HCT116 (cell line): ENCODE results near the gene DHRS4L2.
"Not testable (repeated sequence)": the region's sequence is repeated elsewhere in the genome, so short reads cannot be mapped to it uniquely, and the experiment has no call there.

ENCODE experiments used
- CEBPB ChIP-seq: IDR thresholded peaks from 2 replicates; pipeline ENCODE4 v1.6.1; 2012; ENCODE audit warnings: low read depth
- CTCF ChIP-seq, 3 experiments: fragments of 200-600 bp in 1 of 3; sonication (generic) in 1 of 3; IDR thresholded peaks in 2 of 3; conservative IDR thresholded peaks in 1 of 3; 2 replicates each; pipeline ENCODE4 v1.5.1; 2012 to 2017; ENCODE audit warnings: low read depth in 2 of 3, low read length in 2 of 3, antibody characterized with exemption in 1 of 3, borderline replicate concordance in 1 of 3, control low read depth in 1 of 3, mild to moderate bottlenecking in 1 of 3, mixed read lengths in 1 of 3, mixed run types in 1 of 3, moderate library complexity in 1 of 3; ENCODE audit not compliant: insufficient read depth in 1 of 3
- EZH2 ChIP-seq: fragments of 200-600 bp; sonication (generic); IDR thresholded peaks from 2 replicates; pipeline ENCODE4 v1.6.1; 2017; ENCODE audit warnings: antibody characterized with exemption, mixed run types
- EZH2phosphoT487 ChIP-seq: fragments of 200-600 bp; IDR thresholded peaks from 2 replicates; pipeline ENCODE4 v1.6.1; 2018; ENCODE audit warnings: antibody characterized with exemption, borderline replicate concordance
- POLR2AphosphoS5 ChIP-seq: IDR thresholded peaks from 2 replicates; pipeline ENCODE4 v1.6.1; 2011; ENCODE audit warnings: mild to moderate bottlenecking, low read depth, low read length, moderate library complexity
- TCF7L2 ChIP-seq: IDR thresholded peaks from 2 replicates; pipeline ENCODE4 v1.7.0; 2011; ENCODE audit warnings: borderline replicate concordance, inconsistent platforms; ENCODE audit not compliant: insufficient read depth, insufficient read length; ENCODE audit errors: extremely low read depth
- YY1 ChIP-seq: IDR thresholded peaks from 2 replicates; pipeline ENCODE4 v1.6.1; 2011; ENCODE audit warnings: low read length, low read depth, moderate library complexity, mild to moderate bottlenecking; ENCODE audit not compliant: insufficient replicate concordance; ENCODE audit errors: extremely low read depth

DNA sequence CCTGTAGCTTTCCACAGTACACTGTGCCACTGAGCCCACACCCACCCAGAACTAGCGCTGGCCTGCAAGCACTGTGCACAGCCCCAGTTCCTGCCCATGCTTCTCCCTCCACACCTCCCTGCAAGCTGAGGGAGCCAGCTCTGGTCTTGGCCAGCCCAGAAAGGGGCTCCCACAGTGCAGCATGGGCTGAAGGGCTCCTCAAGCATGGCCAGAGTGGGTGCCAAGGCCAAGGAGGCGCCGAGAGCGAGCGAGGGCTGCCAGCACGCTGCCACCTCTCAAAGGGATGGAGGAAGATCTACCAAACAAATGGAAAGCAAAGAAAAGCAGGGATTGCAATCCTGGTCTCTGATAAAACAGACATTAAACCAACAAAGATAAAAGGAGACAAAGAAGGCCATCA lies 27.0 kb downstream of the DHRS4L2 start:
- not testable (repeated sequence) for TF ChIP-seq POLR2AphosphoS5; CTCF (IDR thresholded peaks at IDR 0.05 in 2 of 3, conservative IDR thresholded peaks at IDR 0.05 in 1 of 3; ENCODE audit: borderline replicate concordance in 1 of 3, insufficient read depth in 1 of 3, low read depth in 2 of 3, low read length in 2 of 3); EZH2phosphoT487; TCF7L2; YY1; CEBPB; EZH2
